GM19467 (cell line): ENCODE data around the gene INSYN2B.
"Not testable (repeated sequence)": the region's sequence is repeated elsewhere in the genome, so short reads cannot be mapped to it uniquely, and the experiment has no call there.

Experiments used
- ATAC-seq: cut with Tn5 transposase; IDR thresholded peaks from one replicate; pipeline ENCODE4 v1.9.1; 2021; ENCODE audit warnings: mild to moderate bottlenecking, moderate library complexity; ENCODE audit not compliant: unreplicated experiment

INSYN2B gene

DNA sequence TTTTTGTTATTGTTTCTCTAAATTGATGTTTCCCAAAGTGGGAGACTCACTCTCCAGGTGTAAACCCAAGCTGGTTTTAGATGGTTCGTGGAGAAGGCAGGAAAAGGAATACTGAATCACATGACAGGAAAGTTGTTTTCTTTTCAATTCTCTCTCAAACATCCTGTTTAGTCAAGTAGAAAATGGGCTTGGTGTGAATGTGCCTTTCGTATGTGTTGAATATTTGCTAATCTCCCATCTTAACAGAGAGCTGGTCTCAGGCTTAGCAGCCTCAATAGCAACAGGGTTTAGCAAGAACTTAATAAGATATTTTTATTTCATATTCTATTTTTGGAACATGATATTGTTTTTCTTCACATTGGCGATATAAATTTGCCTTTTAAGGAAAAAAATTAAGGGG lies 119.7 kb downstream of the INSYN2B start:
- ATAC-seq, result no peak

DNA sequence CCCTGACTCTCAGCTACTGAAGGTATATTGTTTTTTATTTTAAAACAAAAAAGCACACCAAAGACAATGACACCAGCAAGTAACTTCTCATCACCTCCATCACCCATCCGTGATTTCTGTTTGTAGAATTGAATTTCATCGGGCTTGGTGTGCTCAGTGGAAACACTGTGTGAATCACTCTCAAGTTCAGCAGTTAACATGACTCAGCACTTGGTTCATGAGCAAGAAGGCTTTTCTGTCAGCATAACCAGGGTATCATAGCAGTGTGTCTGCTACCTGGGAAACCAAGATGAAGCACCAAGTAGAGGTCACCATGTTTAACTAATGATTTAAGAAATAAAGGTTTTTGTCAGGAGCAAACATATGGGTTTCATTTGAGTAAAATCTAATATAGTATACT lies 123.7 kb downstream of the INSYN2B start:
- no peak for ATAC-seq

DNA sequence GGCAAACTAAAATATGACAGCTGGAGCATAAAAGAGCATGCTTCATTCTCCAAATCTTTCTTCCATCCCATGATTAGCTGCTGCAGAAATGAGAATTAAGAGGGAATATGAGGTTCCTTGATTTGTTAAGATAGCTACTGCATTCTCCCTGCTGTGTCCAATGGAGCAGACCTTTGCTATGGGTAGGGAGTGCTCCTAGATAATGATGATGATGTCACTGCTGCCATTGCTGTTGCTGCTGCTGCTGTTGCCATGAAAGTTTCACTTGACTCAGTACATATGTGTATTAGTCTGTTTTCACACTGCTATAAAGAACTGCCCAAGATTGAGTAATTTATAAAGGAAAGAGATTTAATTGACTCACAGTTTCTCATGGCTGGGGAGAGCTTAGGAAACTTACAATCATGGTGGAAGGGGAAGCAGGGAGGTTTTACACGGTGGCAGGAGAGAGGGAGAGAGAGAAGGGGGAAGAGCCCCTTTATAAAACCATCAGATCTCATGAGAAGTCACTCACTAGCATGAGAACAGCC lies 128.9 kb downstream of the INSYN2B start:
- no peak for ATAC-seq

DNA sequence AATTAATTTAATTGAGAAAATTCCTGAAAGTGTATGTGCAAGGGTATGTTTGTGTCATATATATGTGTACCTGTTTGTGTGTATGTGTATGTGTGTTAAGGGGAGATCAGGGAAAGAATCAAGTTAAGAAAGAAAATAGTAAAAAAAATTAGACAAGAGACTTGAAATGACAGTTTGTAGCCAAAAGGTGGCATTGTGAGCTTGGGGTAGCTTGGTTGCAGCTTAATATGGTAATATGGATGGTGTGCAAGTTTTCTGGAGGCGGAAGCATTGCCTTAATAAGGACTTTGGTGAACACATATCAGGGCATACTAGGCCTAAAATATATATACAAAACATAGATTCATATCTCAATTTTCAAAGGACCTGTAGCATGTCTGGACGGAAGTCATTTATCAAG lies 129.9 kb downstream of the INSYN2B start:
- ATAC-seq, result no peak

DNA sequence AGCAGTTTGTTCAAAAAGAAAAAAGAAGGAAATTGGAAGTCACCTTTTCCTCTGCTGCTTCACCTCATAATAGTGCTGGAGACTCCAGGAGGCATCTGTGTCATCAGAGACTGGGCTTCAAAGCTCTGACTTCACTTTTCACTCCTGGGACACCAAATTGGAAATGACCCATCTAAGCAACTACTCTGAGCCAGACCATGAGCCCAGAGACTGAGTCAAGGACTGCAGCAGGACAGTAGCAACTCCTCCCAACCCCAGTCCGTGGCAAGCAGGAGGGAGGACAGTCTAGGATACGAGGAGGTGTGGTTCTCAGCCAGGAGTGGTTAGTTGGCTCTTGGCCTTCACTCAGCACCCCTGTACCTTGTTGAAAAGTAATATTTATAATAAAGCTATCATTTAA lies 131.5 kb downstream of the INSYN2B start:
- no peak for ATAC-seq

DNA sequence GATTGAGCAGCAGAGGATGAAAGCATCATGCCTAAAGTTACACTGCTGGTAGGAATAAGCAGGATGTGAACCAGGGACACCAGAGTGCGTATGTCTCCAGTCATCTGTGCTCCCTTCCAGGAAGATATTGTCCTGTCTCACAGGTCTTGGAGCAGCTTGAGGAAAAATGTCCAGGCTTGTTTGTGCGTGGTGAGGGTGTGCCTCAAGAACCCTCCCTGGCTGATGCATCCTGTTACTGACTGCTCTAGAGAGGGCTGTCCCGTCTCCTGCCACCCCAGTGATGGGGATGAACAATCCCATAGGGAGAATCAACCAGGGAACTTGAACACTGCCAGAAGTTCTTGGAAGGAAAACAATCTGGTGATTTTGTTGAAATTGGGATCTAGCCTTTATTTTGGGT lies 132.0 kb downstream of the INSYN2B start:
- no peak for ATAC-seq

DNA sequence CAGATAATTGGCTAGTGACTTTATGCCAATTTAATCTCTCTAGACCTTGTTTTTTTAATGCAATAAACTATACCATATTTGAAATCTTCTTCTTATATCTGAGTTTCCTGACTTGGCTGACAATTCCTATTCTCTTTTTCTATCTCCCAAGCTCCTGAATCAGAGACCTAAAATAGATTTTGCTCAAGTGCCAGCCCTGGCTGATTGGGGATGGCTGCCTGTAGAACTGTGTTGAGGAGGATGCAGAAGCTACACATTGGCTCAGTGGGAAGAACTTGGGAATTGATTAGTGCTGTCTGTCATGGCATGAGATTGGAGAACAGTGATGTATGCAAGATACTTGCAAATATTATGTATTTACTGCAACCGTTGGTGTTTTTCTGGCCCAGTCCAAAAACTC lies 132.8 kb downstream of the INSYN2B start:
- no peak for ATAC-seq

DNA sequence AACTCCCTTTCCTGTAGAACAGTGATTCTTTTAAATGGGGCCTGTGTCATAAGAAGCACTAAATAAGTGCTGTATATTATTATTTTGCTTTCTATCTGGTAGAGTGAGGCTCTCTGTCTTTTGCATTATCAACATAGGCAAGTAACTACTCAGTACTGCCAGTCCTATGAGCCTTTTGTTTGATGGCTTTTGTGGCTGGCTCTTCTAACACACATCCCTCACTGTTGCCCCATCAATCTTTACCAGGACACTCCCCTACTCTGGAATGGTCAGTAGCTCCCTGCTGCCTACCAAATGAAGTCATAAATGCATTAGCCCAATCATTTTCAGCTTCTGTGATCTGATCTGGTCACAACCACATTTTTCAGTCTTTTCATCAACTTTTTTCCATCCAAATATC lies 137.6 kb downstream of the INSYN2B start:
- ATAC-seq, result no peak

DNA sequence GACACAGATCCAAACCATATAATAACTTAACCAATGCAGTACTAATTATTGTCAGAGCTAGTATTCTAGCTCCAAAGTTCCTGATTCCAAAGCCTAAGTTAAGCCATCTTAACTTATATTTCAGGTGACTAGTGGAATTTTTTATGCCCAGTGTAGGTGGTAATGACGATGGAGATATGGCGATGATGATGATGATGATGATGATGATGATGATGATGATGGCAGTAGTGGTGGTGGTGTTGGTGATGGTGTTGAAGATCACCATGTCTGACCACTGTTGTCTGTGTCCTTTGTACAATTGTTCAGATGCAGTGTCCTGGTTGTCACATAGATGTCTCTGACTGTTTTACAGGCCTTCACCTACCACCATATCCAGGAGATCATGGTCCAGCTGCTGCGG lies 139.9 kb downstream of the INSYN2B start:
- ATAC-seq, result no peak

DNA sequence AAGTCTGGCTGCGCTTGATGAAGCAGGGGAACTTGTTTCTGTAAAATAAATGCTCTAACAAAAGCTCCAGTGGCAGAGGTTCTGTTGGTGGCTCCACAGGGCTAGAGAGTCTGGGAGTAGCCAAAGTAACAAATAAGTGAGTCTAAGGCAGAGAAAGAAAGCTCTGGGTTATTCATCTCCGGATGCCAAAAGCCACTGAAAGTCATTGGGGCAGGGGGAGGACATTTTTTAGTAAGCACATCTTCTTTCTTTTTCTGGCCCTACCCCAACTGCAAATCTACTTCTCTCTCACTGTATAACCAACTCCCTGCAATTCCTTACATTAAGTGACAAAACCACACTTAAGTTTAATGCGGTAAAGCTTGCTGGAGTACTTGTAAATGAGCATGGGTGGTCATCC lies 141.6 kb downstream of the INSYN2B start:
- peak; percentile 81 for ATAC-seq

DNA sequence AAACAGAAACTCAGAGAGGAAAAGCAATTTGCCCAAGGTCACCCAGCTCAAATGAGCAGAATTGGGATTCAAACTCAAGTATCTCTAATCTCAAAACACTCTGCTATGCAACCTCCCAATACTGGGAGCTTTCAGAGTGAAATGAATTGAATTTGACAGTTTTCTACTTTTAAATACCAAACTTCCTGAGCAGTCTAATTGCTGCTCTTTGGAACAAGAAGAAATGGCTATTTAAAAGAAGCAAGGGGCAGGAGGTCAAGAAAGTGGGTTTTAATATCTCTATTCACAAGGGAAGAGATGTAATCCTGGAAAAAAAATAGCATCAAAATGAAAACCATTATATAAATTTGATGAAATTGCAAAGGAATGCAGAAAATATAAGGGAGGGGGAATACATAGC lies 142.6 kb downstream of the INSYN2B start:
- no peak for ATAC-seq

DNA sequence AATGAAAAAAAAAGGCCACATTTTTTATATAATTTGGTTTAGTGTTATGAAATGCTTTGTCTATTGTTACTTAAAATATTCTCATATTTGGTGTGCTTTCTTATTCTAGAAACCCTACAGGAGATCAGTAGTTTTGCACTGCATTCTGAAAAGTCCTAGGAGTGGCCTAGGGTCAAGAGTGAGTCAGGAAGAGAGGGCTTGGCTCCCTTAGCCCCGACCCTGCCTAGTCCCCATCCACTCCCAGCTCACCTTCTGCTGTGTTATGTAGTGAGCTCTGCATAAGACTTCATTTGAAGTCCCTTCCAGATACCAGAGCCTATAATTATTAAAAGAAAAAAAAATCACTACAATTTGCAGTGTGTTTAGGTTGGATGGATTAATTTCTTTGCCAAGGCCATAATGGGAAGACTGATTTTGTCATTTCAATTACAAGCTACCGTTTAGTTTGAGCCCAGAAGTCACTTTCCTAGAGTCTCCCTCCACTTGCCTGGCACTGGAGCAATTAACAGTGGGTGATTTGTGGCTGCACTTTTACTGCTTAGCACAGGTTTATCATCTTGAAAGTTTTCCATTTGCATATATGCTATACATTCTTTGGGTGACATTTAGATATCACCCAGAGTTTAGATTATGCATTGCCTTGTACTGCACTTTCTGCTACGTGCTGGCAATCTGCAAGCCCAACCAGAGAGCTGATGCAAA lies 143.3 kb downstream of the INSYN2B start:
- ATAC-seq, result no peak

DNA sequence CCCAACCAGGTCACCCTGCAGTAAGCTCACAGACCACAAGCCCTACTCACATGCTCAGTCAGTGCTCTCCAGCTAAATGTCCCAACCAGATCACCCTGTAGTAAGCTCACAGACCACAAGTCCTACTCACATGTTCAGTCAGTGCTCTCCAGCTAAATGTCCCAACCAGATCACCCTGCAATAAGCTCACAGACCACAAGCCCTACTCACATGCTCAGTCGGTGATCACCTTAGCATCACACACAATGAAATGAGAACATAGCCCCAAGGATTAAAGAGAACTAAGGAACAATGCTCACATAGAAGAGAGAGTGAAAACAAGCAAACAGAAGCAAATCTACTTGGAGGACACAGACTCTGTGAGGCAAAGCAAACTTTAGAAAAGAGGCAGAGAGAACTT lies 145.8 kb downstream of the INSYN2B start:
- not testable (repeated sequence) for ATAC-seq

DNA sequence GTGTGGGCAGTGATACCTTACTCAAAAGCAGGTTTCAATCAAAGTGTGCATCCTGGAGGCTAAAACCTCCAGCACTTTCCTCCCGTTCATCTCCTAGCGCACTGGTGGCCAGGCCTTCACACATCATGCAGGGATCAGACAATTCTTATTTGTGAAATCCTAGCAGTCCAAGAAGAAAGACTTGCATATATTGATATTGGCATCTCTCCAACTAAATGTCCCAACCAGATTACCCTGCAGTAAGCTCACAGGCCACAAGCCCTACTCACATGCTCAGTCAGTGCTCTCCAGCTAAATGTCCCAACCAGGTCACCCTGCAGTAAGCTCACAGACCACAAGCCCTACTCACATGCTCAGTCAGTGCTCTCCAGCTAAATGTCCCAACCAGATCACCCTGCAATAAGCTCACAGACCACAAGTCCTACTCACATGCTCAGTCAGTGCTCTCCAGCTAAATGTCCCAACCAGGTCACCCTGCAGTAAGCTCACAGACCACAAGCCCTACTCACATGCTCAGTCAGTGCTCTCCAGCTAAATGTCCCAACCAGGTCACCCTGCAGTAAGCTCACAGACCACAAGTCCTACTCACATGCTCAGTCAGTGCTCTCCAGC lies 146.5 kb downstream of the INSYN2B start:
- not testable (repeated sequence) for ATAC-seq

DNA sequence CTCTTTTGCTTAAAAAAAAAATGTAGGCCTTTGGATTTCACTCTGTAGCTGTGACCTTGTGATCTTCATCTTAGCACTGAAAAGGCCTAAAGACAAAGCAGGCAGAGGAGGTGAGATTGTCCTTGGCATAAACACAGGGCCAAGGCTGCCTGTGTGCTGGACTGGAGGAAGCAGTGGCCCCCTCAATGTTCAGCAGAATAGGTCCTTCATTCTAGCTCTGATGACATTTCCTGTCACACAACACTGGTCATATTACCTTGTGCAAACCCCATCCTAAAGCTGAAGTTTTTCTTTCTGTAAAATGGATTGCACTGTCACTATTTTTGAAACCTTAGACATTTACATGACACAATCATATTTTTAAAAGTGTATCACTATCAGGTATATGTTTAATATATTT lies 147.4 kb downstream of the INSYN2B start:
- ATAC-seq, result no peak

DNA sequence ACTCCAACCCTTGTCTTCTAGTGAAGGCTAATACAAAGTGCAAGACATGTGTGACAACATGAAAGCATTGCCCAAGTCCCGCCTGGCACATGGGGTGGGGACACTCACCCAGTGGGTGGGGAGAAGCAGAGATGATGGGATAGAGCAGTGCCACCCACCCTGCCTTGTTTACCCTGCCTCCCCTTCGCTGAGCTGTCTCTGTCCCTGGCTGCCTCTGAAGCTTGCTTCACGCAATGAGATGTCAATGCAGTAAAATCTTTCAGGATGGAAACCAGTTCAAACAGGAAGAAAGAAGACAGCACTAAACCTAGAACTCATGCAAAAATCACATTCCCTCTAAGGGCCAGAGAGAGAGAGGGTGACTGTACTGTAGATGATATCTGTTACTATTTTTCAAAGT lies 148.0 kb downstream of the INSYN2B start:
- no peak for ATAC-seq

DNA sequence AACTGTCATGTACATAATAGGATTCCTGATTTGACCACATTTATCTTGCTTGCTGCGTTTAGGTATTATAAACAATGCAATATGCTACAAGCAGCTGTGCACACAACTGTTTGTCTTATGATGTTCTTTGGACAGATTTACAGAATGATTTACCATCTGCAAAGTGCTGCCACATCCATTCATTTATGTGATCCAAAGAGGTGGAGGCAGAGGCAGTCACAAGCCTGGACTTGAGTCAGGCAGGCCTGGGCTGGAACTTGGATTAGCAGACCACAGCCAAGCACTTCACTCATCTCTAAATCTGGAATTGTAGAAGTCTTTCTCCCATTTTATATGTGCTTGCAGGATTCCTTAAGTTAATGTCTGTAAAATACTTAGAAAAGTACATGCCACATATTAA lies 149.0 kb downstream of the INSYN2B start:
- no peak for ATAC-seq

DNA sequence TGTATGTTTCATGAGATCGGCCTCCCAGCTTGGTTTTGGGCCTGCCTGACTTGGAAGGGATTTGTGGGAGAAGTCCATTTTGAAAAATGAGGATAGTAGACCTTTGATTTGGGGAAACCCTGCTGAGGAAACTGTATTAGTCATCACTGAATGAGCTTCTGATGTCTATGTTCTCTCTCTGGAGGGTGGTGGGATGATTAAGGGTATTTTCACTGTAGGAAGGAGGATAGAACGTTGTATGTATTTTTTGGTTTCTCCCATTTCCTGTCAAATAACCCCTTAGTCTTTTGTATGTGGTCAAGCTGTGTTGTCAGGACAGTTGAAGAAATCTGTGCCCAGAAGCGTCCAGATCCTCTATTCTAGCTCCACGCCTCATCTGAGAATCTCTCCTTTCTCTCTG lies 151.9 kb downstream of the INSYN2B start:
- no peak for ATAC-seq

DNA sequence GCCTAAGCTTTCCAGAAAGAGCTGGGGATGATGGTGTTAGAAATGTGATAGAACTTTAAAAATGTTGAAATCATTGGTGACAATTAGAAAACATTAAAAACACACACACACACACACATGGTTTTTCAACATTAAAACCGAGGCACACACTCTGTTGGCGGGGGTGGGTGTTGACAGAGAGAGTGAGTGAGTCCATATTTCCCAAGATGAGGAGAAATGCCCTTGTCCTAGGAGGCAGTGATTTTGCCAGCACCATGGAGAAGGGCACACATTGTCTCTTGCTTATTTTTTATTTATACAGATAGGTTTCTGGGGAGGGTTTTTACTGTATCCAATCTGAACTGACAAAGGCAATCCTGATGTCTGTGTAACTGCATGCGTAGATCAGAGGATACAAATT lies 152.5 kb downstream of the INSYN2B start:
- ATAC-seq, result no peak

DNA sequence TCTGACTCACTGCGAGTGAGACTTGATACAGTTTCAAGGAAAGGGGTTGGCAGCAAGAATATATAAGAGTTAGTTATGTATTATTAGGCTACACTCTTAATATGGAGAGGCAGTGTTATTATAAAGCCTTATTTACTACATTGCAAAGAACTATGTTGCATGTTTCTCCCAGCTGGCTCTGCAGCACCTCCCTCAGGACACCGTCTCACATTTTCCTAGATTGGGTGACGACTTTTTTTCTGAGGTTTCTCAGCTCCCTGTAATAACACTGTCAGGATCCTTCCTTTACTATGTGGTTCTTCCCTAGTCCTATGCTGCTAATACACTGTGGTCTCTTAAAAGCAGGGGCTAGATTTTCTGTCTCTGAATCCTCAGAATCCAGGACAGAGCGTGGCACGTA lies 153.7 kb downstream of the INSYN2B start:
- ATAC-seq, result no peak

DNA sequence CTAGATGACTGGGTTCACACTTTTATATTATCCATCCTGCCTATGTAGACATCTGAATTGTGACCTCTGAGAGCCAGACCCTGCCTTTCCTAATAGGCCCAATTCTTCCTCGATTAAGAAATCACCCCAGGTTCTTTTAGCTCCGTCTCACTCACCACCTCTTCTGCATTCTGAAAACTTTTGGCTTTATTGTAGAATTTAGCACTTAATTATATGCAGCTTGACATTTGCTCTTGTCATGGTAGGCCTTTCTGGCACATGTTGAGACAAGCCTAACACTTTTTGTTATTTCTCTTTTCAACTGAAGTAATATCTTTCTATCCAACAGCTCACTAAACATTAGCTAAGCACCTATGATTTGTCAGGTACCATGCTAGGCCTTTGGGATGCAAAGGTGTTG lies 163.3 kb downstream of the INSYN2B start:
- ATAC-seq, result no peak

DNA sequence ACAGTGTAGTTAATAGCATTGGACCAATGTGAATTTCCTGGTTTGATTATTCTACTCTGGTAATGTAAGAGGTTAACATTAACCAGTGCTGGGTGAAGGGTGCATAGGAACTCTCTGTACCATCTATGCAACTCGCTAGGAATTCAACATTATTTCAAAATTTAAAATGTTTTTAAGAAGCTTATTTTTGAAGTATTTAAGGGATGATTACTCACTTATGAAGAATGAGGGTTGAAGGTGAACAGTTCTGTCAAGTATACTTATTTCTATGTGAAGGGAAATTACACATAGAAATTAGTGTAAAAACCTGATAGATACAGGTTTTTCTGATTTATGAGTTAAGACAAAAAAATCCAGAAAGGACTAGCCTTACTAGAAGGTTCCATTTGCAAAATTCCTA lies 165.8 kb downstream of the INSYN2B start:
- ATAC-seq, result no peak
